K562 (cell line): ENCODE data around the gene SCRN1. TPM values are rescaled to one million over a fixed set of nuclear protein-coding genes. Genes with fewer than 3 reads are reported as not detected.
A peak's percentile ranks its signal among the peaks of the same experiment; 100 is the strongest.

Experiments
- ATAC-seq: fragments of 200-7000 bp; cut with Tn5 transposase; 3 replicates; pipeline ENCODE4 v1.9.1; 2020; ENCODE audit warnings: moderate library complexity
- BruUV-seq: library from RNA; stranded (reverse); fragments of 400-500 nt; replicated peaks from 2 replicates; lab custom pipeline; 2021; lab: Mats Ljungman, UMichigan
- CTCF ChIA-PET: fragments of 300-600 bp; formaldehyde crosslinking; extraction: SDS; loops from one replicate; lab custom pipeline; 2021; ENCODE audit warnings: low intra/inter-chr PET ratio; lab: Yijun Ruan, JAX
- POLR2A ChIA-PET: fragments of 300-600, 350-650 bp; sonication (Branson Sonifier 250); formaldehyde crosslinking; extraction: SDS; loops from one replicate; lab custom pipeline; 2021; ENCODE audit warnings: antibody characterized with exemption, inconsistent platforms; lab: Yijun Ruan, JAX
- DNase-seq, 4 experiments: peaks; one replicate each; pipeline versions ENCODE4 v3.0.0 to v3.0.0-alpha.2; 2011 to 2018; ENCODE audit warnings: low spot score in 3 of 4, mixed read lengths in 3 of 4; ENCODE audit errors: extremely low read depth in 1 of 4
- FAIRE-seq: peaks from 2 replicates; lab custom pipeline; 2011; peaks lifted over from hg19 to GRCh38; lab: Jason Lieb, UNC
- H2AFZ ChIP-seq: 2 replicates; pipeline ENCODE4 v1.6.0; 2011; ENCODE audit warnings: low read depth, low read length, control low read depth, inconsistent platforms
- H3K27ac ChIP-seq: fragments of 200-600 bp; 3 replicates; pipeline ENCODE4 v1.8.0; 2011; ENCODE audit warnings: low read depth, mild to moderate bottlenecking, control low read depth, inconsistent platforms, low read length, moderate library complexity, mixed read lengths; ENCODE audit errors: extremely low read depth
- H3K27me3 ChIP-seq, 2 experiments: fragments of 300-600 bp in 1 of 2; 2 replicates in 1 of 2; 3 replicates in 1 of 2; pipeline versions ENCODE4 v1.6.0 to v1.8.0; 2011; ENCODE audit warnings: inconsistent platforms in 2 of 2, low read length in 2 of 2, mild to moderate bottlenecking in 1 of 2, mixed read lengths in 1 of 2, moderate library complexity in 1 of 2; ENCODE audit not compliant: control insufficient read depth in 2 of 2, insufficient read depth in 2 of 2
- H3K36me3 ChIP-seq: fragments of 300-600 bp; 3 replicates; pipeline ENCODE4 v1.8.0; 2011; ENCODE audit warnings: mild to moderate bottlenecking, low read length, inconsistent platforms; ENCODE audit not compliant: control insufficient read depth, insufficient read depth
- H3K4me1 ChIP-seq, 2 experiments: fragments of 200-600 bp in 1 of 2; replicated peaks in 1 of 2; 2 replicates in 1 of 2; 3 replicates in 1 of 2; pipeline versions ENCODE4 v1.5.1 to v1.8.0; 2011; ENCODE audit warnings: inconsistent platforms in 2 of 2, low read length in 2 of 2, mild to moderate bottlenecking in 1 of 2, mixed read lengths in 1 of 2, moderate library complexity in 1 of 2; ENCODE audit not compliant: control insufficient read depth in 2 of 2, insufficient read depth in 2 of 2
- H3K4me2 ChIP-seq: 2 replicates; pipeline ENCODE4 v1.6.1; 2011; ENCODE audit warnings: low read length, control low read depth, inconsistent platforms, mixed read lengths; ENCODE audit not compliant: insufficient read depth
- H3K4me3 ChIP-seq: fragments of 200-600 bp; sonication (generic), shearing (Covaris generic); 2 replicates; pipeline ENCODE4 v1.5.1; 2016; ENCODE audit warnings: control low read depth, inconsistent platforms
- H3K79me2 ChIP-seq: fragments of 200-600 bp; 3 replicates; pipeline ENCODE4 v1.8.0; 2011; ENCODE audit warnings: low read length, inconsistent platforms; ENCODE audit not compliant: control insufficient read depth, insufficient read depth
- H3K9ac ChIP-seq, 2 experiments: 2 replicates each; pipeline versions ENCODE4 v1.6.0 to v1.6.1; 2011; ENCODE audit warnings: low read depth in 2 of 2, low read length in 2 of 2, control low read depth in 1 of 2, inconsistent platforms in 1 of 2, mild to moderate bottlenecking in 1 of 2, mixed read lengths in 1 of 2; ENCODE audit not compliant: insufficient read depth in 1 of 2
- H3K9me1 ChIP-seq: one replicate; pipeline ENCODE4 v1.6.0; 2011; ENCODE audit warnings: inconsistent platforms, mild to moderate bottlenecking, low read length, moderate library complexity; ENCODE audit not compliant: control insufficient read depth, insufficient read depth
- H3K9me3 ChIP-seq: replicated peaks from 2 replicates; pipeline ENCODE4 v1.5.1; 2011; ENCODE audit warnings: low read depth, low read length, inconsistent platforms; ENCODE audit not compliant: control insufficient read depth, insufficient read depth
- H4K20me1 ChIP-seq: replicated peaks from 2 replicates; pipeline ENCODE4 v1.6.1; 2011; ENCODE audit warnings: low read length, inconsistent platforms, mixed read lengths; ENCODE audit not compliant: control insufficient read depth, insufficient read depth
- C11orf30 ChIP-seq: fragments of 450-650 bp; IDR thresholded peaks from 2 replicates; pipeline ENCODE4 v1.6.1; 2016; ENCODE audit warnings: low read depth, mild to moderate bottlenecking
- HCFC1 ChIP-seq: IDR thresholded peaks from 2 replicates; pipeline ENCODE4 v1.6.1; 2012; ENCODE audit warnings: low read depth, low read length, improper control_type of control experiment
- KLF6 ChIP-seq: fragments of 250-450 bp; sonication (Bioruptor Pico); IDR thresholded peaks from 2 replicates; pipeline ENCODE4 v1.4.0; 2020; ENCODE audit warnings: mild to moderate bottlenecking, moderate library complexity, borderline replicate concordance
- MAFF ChIP-seq: IDR thresholded peaks from 2 replicates; pipeline ENCODE4 v1.6.1; 2012; ENCODE audit warnings: low read length, improper control_type of control experiment
- MAFG ChIP-seq: fragments of 450-650 bp; conservative IDR thresholded peaks from 2 replicates; pipeline ENCODE4 v1.6.1; 2016; ENCODE audit warnings: missing genetic modification characterization, missing compliant biosample characterization
- MAFK ChIP-seq: IDR thresholded peaks from 2 replicates; pipeline ENCODE4 v1.6.1; 2011; ENCODE audit warnings: low read length, improper control_type of control experiment
- RBM25 ChIP-seq: fragments of 200-400 bp; formaldehyde crosslinking; IDR thresholded peaks from 2 replicates; pipeline ENCODE4 v1.6.1; 2018; ENCODE audit warnings: low read length, low read depth, moderate library complexity; ENCODE audit not compliant: severe bottlenecking
- TBP ChIP-seq: optimal IDR thresholded peaks from 2 replicates; pipeline ENCODE3; 2011; ENCODE audit warnings: low read depth, low read length, improper control_type of control experiment
- ZBTB17 ChIP-seq: fragments of 450-650 bp; formaldehyde crosslinking; IDR thresholded peaks from 2 replicates; pipeline ENCODE4 v1.4.0; 2020; ENCODE audit warnings: mild to moderate bottlenecking
- ZNF316 ChIP-seq: fragments of 450-650 bp; IDR thresholded peaks from 2 replicates; pipeline ENCODE4 v1.6.1; 2016
- in situ Hi-C: fragments of 300-500 bp; cut with MboI; formaldehyde crosslinking; loops from 4 replicates; pipeline ENCODE4 v1.15.0; 2018; ENCODE audit warnings: inconsistent platforms, mixed read lengths
- intact Hi-C: fragments of 100-400 bp; cut with micrococcal nuclease; formaldehyde crosslinking; loops from 2 replicates; pipeline ENCODE4 v1.14.2; 2022
- polyA plus RNA-seq, 8 experiments: library from polyadenylated mRNA; depleted of rRNA in 4 of 8; stranded (reverse) in 5 of 8; unstranded in 3 of 8; fragments of >200 nt; fragmentation: Nextera tagmentation in 2 of 8; fragmentation: Illumina TruSeq in 1 of 8; extraction: Ambion mirVana in 2 of 8; extraction: Trizol in 1 of 8; gene quantifications; 2 replicates each; pipeline versions ENCODE4 v1.2.1 to v1.2.3, GENCODE V29; 2011 to 2014; ENCODE audit warnings: inconsistent platforms in 1 of 8, missing spikeins in 1 of 8
- total RNA-seq, 7 experiments: library from RNA; depleted of rRNA in 6 of 7; stranded (reverse); fragments of >200 nt in 6 of 7; fragmentation: Illumina TruSeq in 2 of 7; extraction: Trizol in 2 of 7; gene quantifications; 2 replicates each; pipeline versions ENCODE4 v1.2.1 to v1.2.3, GENCODE V29; 2011 to 2021; ENCODE audit warnings: low replicate concordance in 1 of 7
- TF ChIP-seq, protein P1 (sequence below), 2 experiments: fragments of 450-650 bp; IDR thresholded peaks; 2 replicates each; pipeline ENCODE4 v1.6.1; 2016; ENCODE audit warnings: mild to moderate bottlenecking in 2 of 2, borderline replicate concordance in 1 of 2, low read depth in 1 of 2, moderate library complexity in 1 of 2

The SCRN1 gene
- total and polyA plus RNA-seq, 9 of the 15 experiments (the other 6 are each of a cell fraction or from before 2014, with no cell fraction given): 0.13 to 1.4 (median 0.20) TPM

DNA sequence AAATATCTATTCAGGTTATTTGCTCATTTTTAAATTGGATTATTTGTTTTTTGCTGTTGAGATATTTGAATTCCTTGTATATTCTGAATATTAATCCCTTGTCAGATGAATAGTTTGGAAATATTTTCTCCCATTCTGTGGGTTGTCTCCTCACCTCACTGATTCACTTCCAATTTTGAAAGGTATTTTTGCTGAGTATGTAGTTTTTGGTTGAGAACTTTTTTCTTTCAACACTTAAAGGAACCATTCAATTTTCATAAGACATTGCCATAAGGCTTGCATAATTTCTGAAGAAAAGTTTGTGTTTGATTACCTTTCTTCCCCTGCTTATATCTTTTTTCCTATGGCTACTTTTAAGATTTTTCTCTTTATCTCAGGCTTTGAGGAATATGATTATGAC, 8.9 kb upstream of the SCRN1 start:
- Histone ChIP-seq H3K9me3 (peaks cover 5% of the 10 kb centered on the region), H3K4me2 (no peak overlapping the region), H3K27ac (no peak overlapping the region), H4K20me1 (no peaks in the 10 kb centered on the region), H3K4me1 (no peaks in the 10 kb centered on the region), H3K36me3 (no peaks in the 10 kb centered on the region), H2AFZ (no peak overlapping the region), H3K9me1 (no peaks in the 10 kb centered on the region), H3K9ac (no peak overlapping the region), H3K27me3 (no peaks in the 10 kb centered on the region), H3K79me2 (no peaks in the 10 kb centered on the region), H3K4me3 (no peak overlapping the region)
- in situ Hi-C loops (no loop called here), intact Hi-C loops (no loop called here)
- TF ChIP-seq KLF6 (CRISPR knock-in tag): no peak
- TF ChIP-seq ZBTB17 (CRISPR knock-in tag): no peak
- peak; percentile 86 for TF ChIP-seq C11orf30
- peak; percentile 92 for TF ChIP-seq MAFF
- TF ChIP-seq MAFK: peak; percentile 85
- TF ChIP-seq ZNF316: peak; percentile 94
- TF ChIP-seq MAFG (tag): peak; percentile 85
- ATAC-seq (no peak), FAIRE-seq (no peak), DNase-seq (no peak)
- ChIA-PET CTCF (no interaction called here), POLR2A (no interaction called here)
- no TSS peak for BruUV-seq

DNA sequence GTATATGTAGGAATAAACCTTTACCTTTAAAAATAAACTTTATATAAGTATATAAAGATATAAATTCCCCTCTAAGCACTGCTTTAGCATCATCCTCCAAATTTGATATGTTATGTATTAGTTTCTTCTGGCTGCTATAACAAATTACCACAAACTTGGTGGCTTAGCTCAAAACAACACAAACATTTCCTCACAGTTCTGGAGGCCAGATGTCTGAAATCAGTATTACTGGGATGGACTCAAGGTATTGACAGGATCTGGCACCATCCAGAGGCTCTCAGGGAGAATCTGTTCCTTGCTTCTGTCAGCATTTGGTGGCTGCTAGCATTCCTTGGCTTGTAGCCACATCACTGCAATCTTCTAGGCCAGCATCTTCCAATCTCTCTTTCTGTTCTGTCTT, 6.7 kb upstream of the SCRN1 start:
- no peak overlapping the region for H3K9ac ChIP-seq
- peaks cover 5% of the 10 kb centered on the region for H3K9me3 ChIP-seq
- peaks cover 2 to 8% of the 10 kb centered on the region in 2 experiments; a peak in 2 of 5 replicates for H3K27me3 ChIP-seq
- no peak overlapping the region for H3K4me2 ChIP-seq
- H3K9me1 ChIP-seq: no peaks in the 10 kb centered on the region
- no peaks in the 10 kb centered on the region for H3K4me1 ChIP-seq
- DNase-seq (no peak), ATAC-seq (no peak), FAIRE-seq (no peak)
- no peaks in the 10 kb centered on the region for H3K79me2 ChIP-seq
- H3K27ac ChIP-seq: no peak overlapping the region
- POLR2A ChIA-PET: no interaction called here
- H3K36me3 ChIP-seq: no peaks in the 10 kb centered on the region
- CTCF ChIA-PET: no interaction called here
- H3K4me3 ChIP-seq: no peak overlapping the region
- H4K20me1 ChIP-seq: no peaks in the 10 kb centered on the region
- no peak overlapping the region for H2AFZ ChIP-seq
- in situ Hi-C loops: no loop called here
- BruUV-seq: no TSS peak
- intact Hi-C loops: no loop called here
- TF ChIP-seq RBM25 (peak; percentile 35), HCFC1 (no peak), TBP (no peak)
- TF ChIP-seq, protein P1, sequence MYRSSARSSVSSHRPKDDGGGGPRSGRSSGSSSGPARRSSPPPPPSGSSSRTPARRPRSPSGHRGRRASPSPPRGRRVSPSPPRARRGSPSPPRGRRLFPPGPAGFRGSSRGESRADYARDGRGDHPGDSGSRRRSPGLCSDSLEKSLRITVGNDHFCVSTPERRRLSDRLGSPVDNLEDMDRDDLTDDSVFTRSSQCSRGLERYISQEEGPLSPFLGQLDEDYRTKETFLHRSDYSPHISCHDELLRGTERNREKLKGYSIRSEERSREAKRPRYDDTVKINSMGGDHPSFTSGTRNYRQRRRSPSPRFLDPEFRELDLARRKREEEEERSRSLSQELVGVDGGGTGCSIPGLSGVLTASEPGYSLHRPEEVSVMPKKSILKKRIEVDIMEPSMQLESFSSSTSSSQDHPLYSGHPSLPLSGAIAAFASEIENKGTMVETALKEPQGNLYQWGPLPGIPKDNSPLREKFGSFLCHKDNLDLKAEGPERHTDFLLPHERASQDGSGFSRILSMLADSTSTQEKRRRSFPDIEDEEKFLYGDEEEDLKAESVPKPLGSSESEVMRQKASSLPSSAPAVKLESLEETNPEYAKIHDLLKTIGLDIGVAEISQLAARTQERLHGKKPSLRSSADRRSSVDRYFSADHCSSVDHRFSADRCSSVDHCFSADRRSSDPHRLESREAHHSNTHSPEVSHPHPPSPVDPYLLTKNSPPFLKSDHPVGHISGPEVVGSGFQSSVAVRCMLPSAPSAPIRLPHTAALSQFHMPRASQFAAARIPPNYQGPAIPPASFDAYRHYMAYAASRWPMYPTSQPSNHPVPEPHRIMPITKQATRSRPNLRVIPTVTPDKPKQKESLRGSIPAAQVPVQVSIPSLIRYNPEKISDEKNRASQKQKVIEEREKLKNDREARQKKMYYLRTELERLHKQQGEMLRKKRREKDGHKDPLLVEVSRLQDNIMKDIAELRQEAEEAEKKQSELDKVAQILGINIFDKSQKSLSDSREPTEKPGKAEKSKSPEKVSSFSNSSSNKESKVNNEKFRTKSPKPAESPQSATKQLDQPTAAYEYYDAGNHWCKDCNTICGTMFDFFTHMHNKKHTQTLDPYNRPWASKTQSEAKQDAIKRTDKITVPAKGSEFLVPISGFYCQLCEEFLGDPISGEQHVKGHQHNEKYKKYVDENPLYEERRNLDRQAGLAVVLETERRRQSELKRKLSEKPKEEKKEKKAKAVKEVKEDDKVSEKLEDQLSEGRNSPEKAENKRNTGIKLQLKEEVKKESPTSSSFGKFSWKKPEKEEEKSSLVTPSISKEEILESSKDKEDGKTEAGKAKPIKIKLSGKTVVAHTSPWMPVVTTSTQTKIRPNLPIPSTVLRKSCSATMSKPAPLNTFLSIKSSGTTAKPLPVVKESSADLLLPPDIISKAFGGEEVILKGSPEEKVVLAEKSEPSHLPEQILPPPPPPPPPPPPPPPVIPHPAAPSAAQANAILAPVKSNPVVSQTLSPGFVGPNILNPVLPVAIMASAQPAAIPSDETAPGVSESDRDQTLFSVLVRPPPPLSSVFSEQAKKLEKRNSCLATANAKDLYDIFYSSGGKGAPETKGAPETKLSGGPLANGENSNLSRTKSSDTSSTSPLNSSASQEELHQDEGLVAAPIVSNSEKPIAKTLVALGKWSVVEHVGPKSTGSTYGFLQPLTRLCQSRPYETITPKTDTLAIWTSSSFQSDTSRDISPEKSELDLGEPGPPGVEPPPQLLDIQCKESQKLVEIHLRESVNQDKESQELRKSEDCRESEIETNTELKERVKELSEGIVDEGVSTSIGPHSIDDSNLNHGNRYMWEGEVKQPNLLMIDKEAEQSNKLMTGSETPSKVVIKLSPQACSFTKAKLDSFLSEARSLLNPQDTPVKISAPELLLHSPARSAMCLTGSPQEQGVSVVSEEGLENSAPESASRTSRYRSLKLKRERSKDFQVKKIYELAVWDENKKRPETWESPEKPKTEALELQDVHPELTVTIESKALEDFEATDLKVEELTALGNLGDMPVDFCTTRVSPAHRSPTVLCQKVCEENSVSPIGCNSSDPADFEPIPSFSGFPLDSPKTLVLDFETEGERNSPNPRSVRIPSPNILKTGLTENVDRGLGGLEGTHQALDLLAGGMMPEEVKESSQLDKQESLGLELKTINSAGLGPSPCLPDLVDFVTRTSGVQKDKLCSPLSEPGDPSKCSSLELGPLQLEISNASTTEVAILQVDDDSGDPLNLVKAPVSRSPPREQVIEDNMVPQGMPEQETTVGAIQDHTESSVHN (IDR thresholded peaks at IDR 0.05; ENCODE audit: borderline replicate concordance in 1 of 2, low read depth in 1 of 2): no peak
